Stimulated activated CD8-positive, alpha-beta memory T cell treated with anti-CD3 and anti-CD28 coated beads, Interleukin-2, amount 100 ng/mL, for 1 hour (primary cell): ENCODE results near the gene TSC22D1.
A peak's percentile ranks its signal among the peaks of the same experiment; 100 is the strongest.
"Not testable (repeated sequence)": the region's sequence is repeated elsewhere in the genome, so short reads cannot be mapped to it uniquely, and the experiment has no call there.

Experiments used
- DNase-seq, 2 donors: peaks; one replicate each; pipeline ENCODE4 v3.0.0-alpha.2; 2020; ENCODE audit warnings: low read depth in 2 of 2

TSC22D1 gene

DNA sequence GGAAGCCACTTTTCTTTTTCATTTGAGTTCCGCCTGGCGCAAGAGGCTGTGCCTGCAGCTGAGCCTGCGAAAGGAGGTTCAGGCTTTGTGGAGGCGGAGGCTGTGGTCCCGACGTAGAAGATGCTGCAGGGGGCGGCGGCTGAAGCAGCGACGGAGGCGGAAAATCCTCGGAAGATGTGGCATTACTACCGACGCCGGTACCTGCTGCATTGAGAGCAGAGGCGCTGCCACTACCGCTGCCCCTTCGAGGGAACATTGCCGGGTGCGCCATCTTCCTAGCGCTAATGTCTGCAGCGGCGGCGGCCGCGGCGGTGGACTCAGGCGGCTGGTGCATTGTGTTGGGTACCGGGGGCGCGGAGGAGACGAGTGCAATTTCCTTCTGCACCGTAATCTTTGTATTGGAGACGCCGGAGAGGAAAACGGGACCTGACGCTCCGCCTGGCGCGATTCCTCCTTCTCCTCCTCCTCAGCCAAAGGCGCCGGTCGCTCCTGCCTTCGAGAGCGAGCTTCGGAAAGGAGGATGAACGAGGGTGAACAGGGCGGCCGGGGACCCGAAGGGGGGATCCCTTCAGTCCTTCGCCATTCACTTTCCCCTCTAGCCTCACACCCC is at the start of gene TSC22D1:
TSS of gene TSC22D1 (minus strand) at position 590 of the 610 bp plus-strand sequence. CDS start at position 334, 256 bp downstream.
- peak; percentile 46 to 47 for DNase-seq

GRCh38 chr13:44622708-44623107 is 46.6 kb upstream of the TSC22D1 start:
- no peak for DNase-seq

DNA sequence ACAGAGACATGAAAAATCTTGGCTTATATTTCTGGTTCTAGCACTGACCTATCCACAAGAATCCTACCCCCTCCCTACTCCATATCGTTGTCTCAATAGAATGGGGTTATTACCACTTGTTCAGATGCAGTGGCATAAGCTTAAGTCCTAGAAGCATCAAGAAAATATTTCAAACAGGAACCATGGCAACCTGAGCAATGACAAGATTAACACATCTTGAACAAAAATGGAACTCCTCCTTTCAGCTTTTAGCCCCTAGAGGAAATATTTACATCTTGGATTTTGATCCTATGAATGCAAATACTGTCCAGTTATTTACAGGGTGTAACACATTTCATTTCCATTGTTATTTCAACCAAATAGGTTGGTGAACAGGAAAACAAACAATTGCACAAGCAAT is 46.1 kb upstream of the TSC22D1 start:
- no peak for DNase-seq

DNA sequence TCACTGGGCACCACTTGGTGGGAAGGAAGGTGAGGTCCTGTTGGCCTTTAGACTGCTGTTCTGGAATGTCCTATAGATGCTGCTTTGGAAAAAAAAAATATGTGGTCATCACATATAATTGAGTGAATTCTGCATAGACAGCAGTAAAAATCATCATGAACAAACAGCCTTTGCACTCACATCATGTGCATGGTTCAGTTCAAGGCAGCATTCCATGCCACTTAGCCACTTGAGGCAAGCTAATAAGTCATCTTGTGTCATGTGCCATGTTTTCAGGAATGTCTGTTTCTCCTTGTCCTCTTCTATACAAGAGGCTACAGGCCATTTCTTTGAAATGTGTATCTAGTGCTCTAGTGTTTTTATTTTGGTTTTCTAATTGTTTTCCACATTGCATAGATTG is 43.9 kb upstream of the TSC22D1 start:
- no peak for DNase-seq

DNA sequence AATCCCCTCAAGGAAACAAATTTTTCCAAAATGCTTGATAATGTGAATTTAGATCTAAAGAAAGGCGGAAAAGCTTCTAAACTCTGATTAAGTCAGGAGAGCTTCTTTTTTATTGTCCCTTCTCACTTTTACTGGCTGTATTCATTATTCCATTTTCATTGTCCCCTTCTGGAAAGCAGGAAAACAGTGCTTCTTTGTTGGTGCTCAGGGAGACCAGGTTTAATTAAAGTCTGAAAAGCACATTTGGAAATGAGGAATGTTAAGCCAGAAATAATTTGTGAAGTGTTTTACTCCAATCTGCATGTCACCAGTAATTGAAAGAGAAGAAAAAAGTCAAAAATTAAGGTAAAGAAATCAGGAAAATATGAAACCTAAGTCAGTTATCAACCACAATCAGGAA is 43.5 kb upstream of the TSC22D1 start:
- DNase-seq: no peak

DNA sequence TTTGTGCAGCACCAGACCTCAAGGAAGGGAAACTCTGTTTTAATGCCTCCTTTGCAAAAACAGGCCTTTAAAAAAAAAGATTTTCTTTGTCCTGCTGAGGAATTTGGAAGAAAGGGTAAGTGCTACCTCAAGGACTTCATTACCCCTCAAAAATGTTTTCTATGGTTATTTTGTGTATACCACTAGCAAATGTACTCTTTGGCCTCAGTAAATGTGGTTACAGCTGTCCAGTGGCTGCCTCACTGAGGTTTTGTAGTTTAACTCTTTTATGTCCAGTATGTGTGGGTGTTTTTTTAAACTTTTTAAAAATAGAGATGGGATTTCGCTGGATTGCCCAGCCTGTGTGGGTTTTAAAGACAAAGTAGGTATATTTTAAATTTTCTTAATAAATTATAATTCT is 42.2 kb upstream of the TSC22D1 start:
- DNase-seq: no peak

- no peak for DNase-seq
Measured at GRCh38 chr13:44617648-44618047, 41.5 kb upstream of the TSC22D1 start.

- DNase-seq: no peak
Measured at GRCh38 chr13:44609137-44609536, 33.0 kb upstream of the TSC22D1 start.

GRCh38 chr13:44605721-44606120 is 29.6 kb upstream of the TSC22D1 start:
- no peak for DNase-seq

DNA sequence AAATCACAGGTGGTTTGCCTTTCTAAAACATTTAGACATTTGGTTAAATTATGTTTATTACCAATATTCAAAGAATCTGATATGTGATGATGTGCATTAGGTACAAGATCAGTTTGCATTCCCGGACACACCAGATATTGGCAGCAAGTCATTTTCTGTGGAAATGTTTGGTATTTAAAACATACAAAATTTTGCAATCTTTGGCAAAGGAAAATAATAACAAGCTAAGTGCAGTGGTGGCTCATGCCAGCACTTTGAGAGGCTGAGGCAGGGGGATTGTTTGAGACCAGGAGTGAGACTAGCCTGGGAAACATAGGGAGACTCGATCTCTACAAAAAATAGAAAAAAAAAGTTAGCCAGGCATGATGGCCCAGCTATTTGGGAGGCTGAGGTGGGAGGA is 29.1 kb upstream of the TSC22D1 start:
- DNase-seq: no peak

GRCh38 chr13:44601586-44601985 is 25.5 kb upstream of the TSC22D1 start:
- no peak for DNase-seq

DNA sequence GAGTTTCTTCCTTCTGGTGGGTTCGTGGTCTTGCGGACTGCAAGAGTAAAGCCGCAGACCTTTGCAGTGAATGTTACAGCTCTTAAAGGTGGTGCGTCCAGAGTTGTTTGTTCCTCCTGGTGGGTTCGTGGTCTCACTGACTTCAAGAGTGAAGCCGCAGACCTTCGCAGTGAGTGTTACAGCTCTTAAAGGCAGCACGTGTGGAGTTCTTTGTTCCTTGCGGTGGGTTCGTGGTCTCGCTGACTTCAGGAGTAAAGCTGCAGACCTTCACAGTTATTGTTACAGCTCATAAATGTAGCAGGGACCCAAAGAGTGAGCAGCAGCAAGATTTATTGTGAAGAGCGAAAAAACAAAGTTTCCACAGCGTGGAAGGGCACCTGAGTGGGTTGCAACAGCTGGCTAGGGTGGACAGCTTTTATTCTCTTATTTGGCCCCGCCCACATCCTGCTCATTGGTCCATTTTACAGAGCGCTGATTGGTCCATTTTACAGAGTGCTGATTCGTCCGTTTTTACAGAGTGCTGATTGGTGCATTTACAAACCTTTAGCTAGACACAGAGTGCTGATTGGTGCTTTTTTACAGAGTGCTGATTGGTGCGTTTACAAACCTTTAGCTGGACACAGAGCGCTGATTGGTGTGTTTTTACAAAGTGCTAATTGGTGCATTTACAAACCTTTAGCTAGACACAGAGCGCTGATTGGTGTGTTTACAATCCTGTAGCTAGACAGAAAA is 17.9 kb upstream of the TSC22D1 start:
- DNase-seq: not testable (repeated sequence)

DNA sequence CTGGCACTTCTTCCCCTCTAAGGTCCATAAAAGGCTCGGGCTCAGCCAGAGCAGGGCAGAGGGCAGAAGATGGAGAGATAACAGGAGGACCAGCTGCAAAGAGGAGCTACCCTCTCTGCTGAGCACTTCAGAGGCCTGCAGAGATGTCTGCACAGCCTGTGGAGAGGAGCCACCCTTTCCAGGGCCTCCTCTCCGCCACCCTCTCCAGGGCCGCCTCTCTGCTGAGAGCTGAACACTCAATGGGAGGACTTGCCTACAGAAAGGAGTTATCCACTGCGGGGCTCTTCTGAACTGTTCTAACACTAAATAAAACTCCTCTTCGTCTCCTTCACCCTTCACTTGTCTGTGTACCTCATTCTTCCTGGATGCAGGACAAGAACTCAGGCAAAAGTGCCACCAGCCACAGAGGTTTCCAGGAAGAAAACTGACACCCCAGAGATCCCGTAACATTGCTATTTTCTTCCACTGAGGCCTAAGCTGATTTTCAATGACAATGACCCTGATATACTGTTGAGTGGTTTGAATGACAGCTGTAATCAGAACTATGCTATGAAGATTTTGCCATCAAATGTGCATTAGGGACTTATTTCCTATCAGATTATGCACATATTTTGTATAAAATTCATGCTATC is 16.2 kb upstream of the TSC22D1 start:
- DNase-seq: no peak

DNA sequence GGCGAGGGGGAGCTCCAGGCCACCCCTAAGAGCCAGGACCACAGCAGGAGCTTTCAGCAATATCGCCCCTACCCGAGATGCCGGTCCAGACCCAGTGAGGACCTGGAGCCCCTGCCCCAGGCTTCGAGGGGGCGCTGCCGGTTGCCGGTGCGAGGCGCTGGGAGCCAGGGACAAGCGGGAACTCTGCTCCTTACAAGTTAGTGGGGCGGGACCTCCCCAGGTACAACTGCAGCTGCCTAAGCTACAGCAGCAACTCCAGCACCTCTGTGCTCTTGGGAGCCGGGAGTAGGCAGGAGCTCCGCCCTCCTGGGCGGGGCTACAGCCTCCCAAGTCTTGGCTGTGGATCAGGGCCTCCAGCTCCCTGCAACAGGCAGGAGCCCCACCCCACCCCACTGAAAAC is 15.2 kb upstream of the TSC22D1 start:
- DNase-seq: no peak

DNA sequence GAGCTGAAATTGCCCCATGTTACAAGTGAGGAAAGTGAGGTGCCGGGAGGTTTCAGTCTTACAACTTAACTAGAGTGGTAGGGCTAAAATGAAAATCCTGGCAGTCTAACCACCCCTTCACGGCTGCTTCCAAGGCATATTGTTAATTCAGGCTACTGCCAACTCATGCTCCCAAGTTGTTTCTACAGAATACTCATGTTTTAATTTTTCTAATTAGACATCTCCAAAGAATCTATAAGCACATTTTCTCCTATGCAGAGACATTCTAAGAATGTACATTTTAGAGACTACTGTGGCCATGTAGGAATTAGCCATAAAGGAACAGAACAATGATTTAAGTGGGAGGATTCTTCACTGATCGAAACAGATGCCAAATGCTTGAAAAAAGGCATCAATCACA is 7.0 kb upstream of the TSC22D1 start:
- DNase-seq: no peak

GRCh38 chr13:44578067-44578400 is 1.9 kb upstream of the TSC22D1 start:
- no peak for DNase-seq

GRCh38 chr13:44577236-44578066 is 1.3 kb upstream of the TSC22D1 start:
- DNase-seq: peak; percentile 86 to 96

GRCh38 chr13:44576351-44577235 is 463 bp upstream of the TSC22D1 start:
- peak in 1 of 2 donors; percentile 19 for DNase-seq

- DNase-seq: no peak
Measured at GRCh38 chr13:44575035-44575434, 1.1 kb downstream of the TSC22D1 start.

DNA sequence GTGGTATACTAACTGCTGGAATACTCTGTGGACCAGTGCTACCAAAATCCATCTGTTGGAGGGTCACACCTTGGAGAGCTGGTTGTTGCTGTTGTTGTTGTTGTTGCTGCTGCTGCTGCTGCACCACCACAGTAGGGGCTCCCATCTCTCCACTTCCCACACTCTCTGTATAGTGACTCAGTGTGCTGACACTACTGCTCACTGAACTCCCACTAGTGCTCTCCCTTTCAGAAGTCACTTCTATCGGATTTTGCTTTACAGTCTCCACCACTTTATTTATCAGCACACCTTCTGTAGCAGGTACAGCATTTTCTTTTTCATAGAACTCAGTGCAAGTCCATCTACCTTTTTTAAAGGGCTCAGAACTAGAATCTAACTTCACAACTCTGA is 1.7 kb downstream of the TSC22D1 start:
- no peak for DNase-seq

GRCh38 chr13:44573790-44574465 is 2.2 kb downstream of the TSC22D1 start:
- DNase-seq: no peak
